ENCODE results near the gene ZBTB49.

ZBTB49 gene

DNA sequence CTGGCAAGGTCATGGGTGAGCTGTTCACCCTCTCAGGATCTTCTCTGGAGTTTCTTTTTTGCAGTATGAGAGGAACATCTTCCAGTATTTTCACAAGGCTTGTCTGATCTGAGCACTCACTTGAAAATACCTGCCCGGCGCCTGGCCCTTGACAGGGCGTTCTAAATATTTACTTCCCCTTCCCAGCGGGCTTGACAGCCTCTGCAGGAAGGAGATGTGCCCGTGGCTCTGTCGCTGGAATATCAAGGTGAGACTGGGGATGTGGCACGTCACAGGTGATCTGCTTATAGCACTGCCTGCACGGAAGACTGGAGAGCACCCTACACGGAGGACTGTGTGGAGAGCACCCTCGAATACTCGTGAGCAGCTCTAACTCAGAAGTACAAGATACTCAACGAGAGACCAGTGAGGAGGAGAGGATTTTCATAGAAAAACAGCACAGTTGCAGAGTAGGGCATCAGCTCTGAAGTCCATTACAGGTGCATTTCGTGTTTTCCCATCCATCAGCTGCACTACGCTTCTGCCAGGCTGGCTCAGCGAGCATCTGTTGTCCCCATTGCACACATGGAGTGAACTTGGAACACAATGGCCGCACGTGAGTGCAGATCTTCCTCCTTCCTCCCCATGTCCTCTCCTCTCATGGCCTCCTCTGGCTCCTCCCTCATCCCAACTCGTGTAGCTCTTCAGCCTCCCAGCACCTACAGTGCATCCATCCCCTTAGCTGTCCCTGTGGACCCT lies 32.1 kb downstream of the ZBTB49 start:
- CTCF ChIA-PET, result no interaction called here
- H3K9me3 ChIP-seq (ENCODE audit: control insufficient read depth, insufficient read depth, low read depth, low read length), result no peaks in the 10 kb centered on the region
- POLR2A ChIA-PET, result interaction anchor here (0.7 kb wide), 1 partner anchor 24 kb away, joined by 3 read pairs; no protein-coding TSS in a partner anchor
- H3K4me1 ChIP-seq (ENCODE audit: control insufficient read depth, insufficient read depth, low read length), result no peaks in the 10 kb centered on the region
- peaks cover 0 to 21% of the 10 kb centered on the region in 2 experiments; a peak in 2 of 3 replicates for H3K36me3 ChIP-seq (ENCODE audit: control insufficient read depth in 2 of 2, insufficient read depth in 1 of 2, low read length in 2 of 2)
- no peak for TF ChIP-seq ZNF530 (tag by site-specific recombination; IDR thresholded peaks at IDR 0.05; ENCODE audit: low read depth)
- TF ChIP-seq ZBTB20 (tag by site-specific recombination; IDR thresholded peaks at IDR 0.05), result no peak
- no peak for TF ChIP-seq BCL11B (tag by site-specific recombination; IDR thresholded peaks at IDR 0.05; ENCODE audit: low read depth)
- H3K4me3 ChIP-seq (ENCODE audit: low read depth, low read length), result no peak overlapping the region
- H3K27ac ChIP-seq (ENCODE audit: extremely low read depth, low read depth, low read length), result no peak overlapping the region

DNA sequence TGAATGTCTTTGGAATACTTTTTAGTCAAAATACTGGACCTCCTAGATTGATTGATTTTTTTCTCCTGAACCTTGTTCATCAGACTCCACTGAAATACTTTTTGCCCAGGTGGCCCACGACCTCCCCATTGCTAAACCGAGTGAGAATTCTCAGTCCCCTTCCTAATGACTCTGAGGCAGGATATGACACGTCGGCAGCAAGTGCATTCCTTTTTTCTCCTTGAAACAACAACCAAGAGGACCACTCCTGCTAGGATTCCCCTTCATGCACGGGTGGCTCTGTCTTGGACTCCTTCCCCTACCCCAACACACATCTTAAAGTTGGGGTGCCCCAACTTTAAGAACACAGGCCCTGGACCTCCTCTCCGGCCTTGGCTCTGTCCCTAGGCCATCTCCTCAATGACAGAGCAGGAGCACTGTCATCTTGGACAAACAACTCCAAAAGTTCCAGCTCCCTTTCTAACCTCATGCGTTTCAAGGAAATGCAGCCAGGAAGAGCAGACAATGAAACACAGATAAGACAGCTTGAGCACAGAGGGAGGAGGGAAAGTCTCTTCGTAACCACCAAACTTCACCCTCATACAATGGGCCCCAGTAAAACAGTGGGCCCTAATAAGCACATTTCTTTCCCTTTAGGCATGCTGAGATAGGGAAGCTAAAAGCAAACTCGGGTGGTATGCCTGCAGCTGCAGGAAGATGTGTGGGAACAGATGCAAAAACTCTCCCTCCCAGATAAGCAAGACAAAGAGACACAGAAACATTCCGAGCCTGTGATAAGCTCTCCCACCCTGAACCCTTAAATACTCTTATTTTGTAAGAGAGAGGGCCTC lies 33.9 kb downstream of the ZBTB49 start:
- TF ChIP-seq ZNF19 (tag by site-specific recombination; IDR thresholded peaks at IDR 0.05; ENCODE audit: low read depth), result no peak
- no peak for TF ChIP-seq SCRT2 (tag by site-specific recombination; IDR thresholded peaks at IDR 0.05)
- no peak for TF ChIP-seq ZNF585B (tag by site-specific recombination; IDR thresholded peaks at IDR 0.05)
- no peak for TF ChIP-seq ZBTB8A (tag by site-specific recombination; IDR thresholded peaks at IDR 0.05)
- no peak for TF ChIP-seq ZNF571 (tag by site-specific recombination; IDR thresholded peaks at IDR 0.05)
- TF ChIP-seq, protein P1, sequence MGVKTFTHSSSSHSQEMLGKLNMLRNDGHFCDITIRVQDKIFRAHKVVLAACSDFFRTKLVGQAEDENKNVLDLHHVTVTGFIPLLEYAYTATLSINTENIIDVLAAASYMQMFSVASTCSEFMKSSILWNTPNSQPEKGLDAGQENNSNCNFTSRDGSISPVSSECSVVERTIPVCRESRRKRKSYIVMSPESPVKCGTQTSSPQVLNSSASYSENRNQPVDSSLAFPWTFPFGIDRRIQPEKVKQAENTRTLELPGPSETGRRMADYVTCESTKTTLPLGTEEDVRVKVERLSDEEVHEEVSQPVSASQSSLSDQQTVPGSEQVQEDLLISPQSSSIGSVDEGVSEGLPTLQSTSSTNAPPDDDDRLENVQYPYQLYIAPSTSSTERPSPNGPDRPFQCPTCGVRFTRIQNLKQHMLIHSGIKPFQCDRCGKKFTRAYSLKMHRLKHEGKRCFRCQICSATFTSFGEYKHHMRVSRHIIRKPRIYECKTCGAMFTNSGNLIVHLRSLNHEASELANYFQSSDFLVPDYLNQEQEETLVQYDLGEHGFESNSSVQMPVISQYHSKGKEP (tag by site-specific recombination; IDR thresholded peaks at IDR 0.05), result no peak
- TF ChIP-seq ZSCAN16 (tag by site-specific recombination; IDR thresholded peaks at IDR 0.05), result no peak
- TF ChIP-seq ZNF248 (tag by site-specific recombination; IDR thresholded peaks at IDR 0.05), result no peak
- no peak for TF ChIP-seq ZNF398 (tag by site-specific recombination; IDR thresholded peaks at IDR 0.05)
- Histone ChIP-seq H3K4me3 (ENCODE audit: low read depth, low read length) (no peak overlapping the region), H3K27ac (ENCODE audit: extremely low read depth, low read depth, low read length) (no peak overlapping the region), H3K9me3 (ENCODE audit: control insufficient read depth, insufficient read depth, low read depth, low read length) (no peaks in the 10 kb centered on the region), H3K4me1 (ENCODE audit: control insufficient read depth, insufficient read depth, low read length) (no peaks in the 10 kb centered on the region), H3K36me3 (ENCODE audit: control insufficient read depth in 2 of 2, insufficient read depth in 1 of 2, low read length in 2 of 2) (peaks cover 0 to 21% of the 10 kb centered on the region in 2 experiments; a peak in 1 of 3 replicates)
- POLR2A ChIA-PET, result no interaction called here
- CTCF ChIA-PET, result interaction anchor here (0.6 kb wide), 1 partner anchor 7 kb away, joined by 3 read pairs; no protein-coding TSS in a partner anchor

- no peak overlapping the region for H3K27ac ChIP-seq (ENCODE audit: extremely low read depth, low read depth, low read length)
- H3K4me1 ChIP-seq (ENCODE audit: control insufficient read depth, insufficient read depth, low read length), result no peaks in the 10 kb centered on the region
- ChIA-PET CTCF (interaction anchor here (0.6 kb wide), 1 partner anchor 51 kb away, joined by 3 read pairs; no protein-coding TSS in a partner anchor), POLR2A (no interaction called here)
- no peaks in the 10 kb centered on the region for H3K9me3 ChIP-seq (ENCODE audit: control insufficient read depth, insufficient read depth, low read depth, low read length)
- H3K36me3 ChIP-seq (ENCODE audit: control insufficient read depth in 2 of 2, insufficient read depth in 1 of 2, low read length in 2 of 2), result peaks cover 0 to 21% of the 10 kb centered on the region in 2 experiments; a peak in 1 of 3 replicates
- no peak overlapping the region for H3K4me3 ChIP-seq (ENCODE audit: low read depth, low read length)
- TF ChIP-seq RBAK (tag by site-specific recombination; IDR thresholded peaks at IDR 0.05) (no peak), ZNF768 (tag by site-specific recombination; IDR thresholded peaks at IDR 0.05) (no peak), ZNF585B (tag by site-specific recombination; IDR thresholded peaks at IDR 0.05) (no peak), ZNF624 (tag by site-specific recombination; IDR thresholded peaks at IDR 0.05) (no peak), PRDM6 (tag by site-specific recombination; IDR thresholded peaks at IDR 0.05) (no peak), ZNF529 (tag by site-specific recombination; IDR thresholded peaks at IDR 0.05; ENCODE audit: insufficient replicate concordance) (no peak), ZXDB (tag by site-specific recombination; IDR thresholded peaks at IDR 0.05) (no peak), ZNF239 (tag by site-specific recombination; IDR thresholded peaks at IDR 0.05) (no peak), ZNF404 (tag by site-specific recombination; IDR thresholded peaks at IDR 0.05) (no peak), GLIS1 (tag by site-specific recombination; IDR thresholded peaks at IDR 0.05) (no peak), ZFHX2 (tag by site-specific recombination; conservative IDR thresholded peaks at IDR 0.05) (no peak), MYNN (tag by site-specific recombination; IDR thresholded peaks at IDR 0.05; ENCODE audit: borderline replicate concordance) (no peak), ZNF37A (tag by site-specific recombination; IDR thresholded peaks at IDR 0.05) (no peak)
- TF ChIP-seq, protein P2, sequence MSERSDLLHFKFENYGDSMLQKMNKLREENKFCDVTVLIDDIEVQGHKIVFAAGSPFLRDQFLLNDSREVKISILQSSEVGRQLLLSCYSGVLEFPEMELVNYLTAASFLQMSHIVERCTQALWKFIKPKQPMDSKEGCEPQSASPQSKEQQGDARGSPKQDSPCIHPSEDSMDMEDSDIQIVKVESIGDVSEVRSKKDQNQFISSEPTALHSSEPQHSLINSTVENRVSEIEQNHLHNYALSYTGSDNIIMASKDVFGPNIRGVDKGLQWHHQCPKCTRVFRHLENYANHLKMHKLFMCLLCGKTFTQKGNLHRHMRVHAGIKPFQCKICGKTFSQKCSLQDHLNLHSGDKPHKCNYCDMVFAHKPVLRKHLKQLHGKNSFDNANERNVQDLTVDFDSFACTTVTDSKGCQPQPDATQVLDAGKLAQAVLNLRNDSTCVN (tag by site-specific recombination; optimal IDR thresholded peaks at IDR 0.05), result no peak
Measured at GRCh38 chr4:4325321-4325720, 35.3 kb downstream of the ZBTB49 start.
